ENCODE data around the gene ERVW-1.
"Not testable (repeated sequence)": the region's sequence is repeated elsewhere in the genome, so short reads cannot be mapped to it uniquely, and the experiment has no call there.

The ERVW-1 gene

DNA sequence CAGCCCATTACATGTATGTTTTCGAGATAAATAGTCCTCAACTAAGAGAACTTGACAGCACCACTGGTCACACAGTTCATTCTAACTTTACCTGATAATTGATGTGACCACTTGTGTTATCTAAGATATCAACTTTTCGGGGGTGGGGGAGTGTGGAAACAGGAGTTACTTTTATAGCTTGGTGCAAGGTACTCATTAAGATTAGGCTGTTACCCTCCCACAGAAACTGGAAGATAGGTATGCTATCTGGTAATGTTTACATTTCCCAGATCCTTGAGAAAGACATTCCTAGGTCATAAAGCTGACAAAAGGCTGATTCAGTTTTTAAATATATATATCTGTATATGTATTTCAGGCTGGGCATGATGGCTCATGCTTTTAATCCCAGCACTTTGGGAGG lies 11.1 kb downstream of the ERVW-1 start:
- DNase-seq, result no peak

DNA sequence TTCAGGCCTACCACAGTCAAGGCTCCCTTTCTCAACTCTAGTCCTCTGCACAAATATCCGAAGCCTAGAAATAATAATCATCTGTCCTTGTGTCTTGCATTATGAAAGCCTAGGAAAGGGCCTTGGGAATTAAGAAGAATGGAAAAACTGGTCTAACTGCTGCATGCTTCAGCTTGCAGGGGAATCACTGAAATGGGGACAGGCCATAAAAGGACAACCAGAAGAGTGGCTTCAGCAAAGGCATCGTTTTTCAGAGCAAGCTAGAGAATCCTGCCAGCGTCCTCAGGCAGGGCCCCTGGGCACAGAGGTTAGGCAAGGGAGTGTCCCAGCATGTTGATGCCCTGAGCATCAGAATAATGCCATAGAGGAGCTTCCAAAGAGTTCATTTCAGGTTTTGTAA lies 13.2 kb downstream of the ERVW-1 start:
- DNase-seq, result no peak

- DNase-seq, result no peak
Observed at GRCh38 chr7:92462560-92462959, 15.2 kb downstream of the ERVW-1 start.

GRCh38 chr7:92461027-92462003 lies 16.4 kb downstream of the ERVW-1 start:
- DNase-seq, result no peak

- no peak for DNase-seq
Observed at GRCh38 chr7:92460510-92460909, 17.2 kb downstream of the ERVW-1 start.

DNA sequence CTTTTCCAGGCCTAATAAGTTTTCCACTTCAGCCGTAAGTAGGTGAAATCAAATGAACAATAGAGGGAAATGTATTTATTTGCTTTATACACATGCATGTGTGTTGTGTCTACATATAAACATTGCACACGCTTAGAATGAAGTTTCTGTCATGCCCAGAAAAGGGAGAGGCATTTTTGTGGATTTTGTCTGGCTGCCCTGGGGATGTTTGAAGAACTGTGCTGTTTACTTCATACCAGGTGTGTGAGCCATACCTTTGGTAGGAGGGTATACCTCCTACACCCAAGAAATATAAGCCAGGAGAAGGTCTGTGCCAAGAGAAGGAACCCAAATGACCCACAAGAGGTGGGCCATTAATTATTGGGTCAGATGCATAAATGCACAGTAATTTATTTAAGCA lies 17.6 kb downstream of the ERVW-1 start:
- DNase-seq, result no peak

GRCh38 chr7:92456236-92456635 lies 21.5 kb downstream of the ERVW-1 start:
- no peak for DNase-seq

DNA sequence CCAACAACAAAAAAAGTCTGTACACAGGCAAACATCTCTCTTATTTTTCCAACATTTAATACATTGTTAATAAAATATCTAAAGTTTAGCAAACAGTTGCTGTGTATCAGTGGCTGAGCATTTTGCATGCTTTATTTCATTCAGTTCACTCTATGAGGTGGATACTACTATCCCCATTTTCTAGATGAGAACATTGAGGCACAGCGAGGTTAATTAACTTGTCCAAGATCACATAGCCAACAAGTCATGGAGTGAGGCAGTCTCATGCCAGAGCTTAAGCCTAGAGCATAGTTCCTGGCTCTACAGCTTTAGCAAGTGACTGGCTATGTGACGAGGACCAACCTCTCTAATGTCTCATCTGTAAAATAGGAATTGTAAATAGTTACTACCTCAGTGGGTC lies 26.1 kb downstream of the ERVW-1 start:
- no peak for DNase-seq

- peak; percentile 62 for DNase-seq
Observed at GRCh38 chr7:92448205-92448747, 29.5 kb downstream of the ERVW-1 start.

DNA sequence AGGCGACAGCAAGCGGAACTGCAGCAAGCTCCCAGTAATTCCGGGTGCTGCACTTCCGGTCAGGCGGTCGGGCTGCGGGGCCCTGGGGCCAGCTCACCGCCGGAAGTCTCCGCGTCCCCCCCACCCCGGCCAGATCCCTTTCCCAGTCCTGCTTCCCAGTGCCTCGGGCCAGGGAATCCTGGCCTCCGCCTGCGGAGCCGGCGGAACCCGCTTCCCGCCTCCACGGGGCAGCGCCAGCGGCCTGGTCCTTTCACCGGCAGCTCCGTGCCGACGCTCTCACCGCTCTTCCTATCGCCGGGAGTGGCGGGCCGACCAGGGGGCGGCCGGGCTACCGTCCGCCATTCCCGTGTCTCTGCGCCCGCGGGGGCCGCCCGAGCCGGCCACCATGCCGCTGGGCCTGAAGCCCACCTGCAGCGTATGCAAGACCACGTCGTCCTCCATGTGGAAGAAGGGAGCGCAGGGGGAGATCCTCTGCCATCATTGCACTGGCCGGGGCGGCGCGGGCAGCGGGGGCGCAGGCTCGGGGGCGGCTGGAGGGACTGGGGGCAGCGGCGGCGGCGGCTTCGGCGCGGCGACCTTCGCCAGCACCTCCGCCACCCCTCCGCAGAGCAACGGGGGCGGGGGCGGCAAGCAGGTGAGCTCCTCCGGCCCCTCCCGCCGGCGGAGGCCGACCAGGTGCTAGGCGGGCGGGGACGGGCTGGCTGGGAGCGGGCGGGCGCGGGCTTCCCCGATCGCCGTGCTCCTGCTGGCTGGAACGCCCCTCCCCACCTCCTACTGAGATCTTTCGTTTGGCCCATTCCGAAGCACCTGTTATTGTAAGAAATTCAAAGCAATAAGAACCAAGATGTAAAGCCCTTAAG lies 30.2 kb downstream of the ERVW-1 start, which contains the start of gene GATAD1:
GATAD1 (plus strand) TSS at position 138 of the 860 bp plus-strand sequence; CDS start at position 386, 248 bp downstream.
- DNase-seq, result peak; percentile 77

GRCh38 chr7:92446869-92447344 lies 30.8 kb downstream of the ERVW-1 start:
- no peak for DNase-seq

- not testable (repeated sequence) for DNase-seq
Observed at GRCh38 chr7:92442720-92443119, 35.0 kb downstream of the ERVW-1 start.

DNA sequence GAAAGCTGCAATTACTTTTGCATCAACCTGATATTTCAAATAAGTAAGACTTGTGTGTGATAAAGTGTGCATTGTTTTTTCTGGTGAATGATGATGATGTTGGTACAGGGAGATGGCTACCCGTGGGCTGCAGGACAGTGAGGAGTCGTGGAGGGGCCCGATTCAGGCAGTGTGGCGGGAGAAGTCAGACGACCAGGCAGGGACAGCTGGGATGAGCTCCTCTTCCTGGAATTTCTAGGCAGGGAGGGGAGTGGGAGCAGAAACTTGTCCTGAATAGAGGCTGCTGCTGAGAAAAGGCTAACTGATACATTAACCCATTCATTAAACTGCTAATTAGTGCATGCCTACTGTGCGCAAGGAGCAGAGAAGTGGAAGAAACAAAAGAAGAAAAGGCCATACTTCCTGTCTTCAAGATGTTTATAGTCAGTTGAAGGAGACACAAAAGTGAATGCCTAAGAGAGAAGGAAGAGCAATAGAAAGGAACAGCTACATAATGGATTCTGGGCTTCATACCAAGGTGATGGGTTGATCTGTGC lies 39.7 kb downstream of the ERVW-1 start:
- DNase-seq, result no peak

- no peak for DNase-seq
Observed at GRCh38 chr7:92436612-92437445, 40.9 kb downstream of the ERVW-1 start.

GRCh38 chr7:92435542-92435941 lies 42.2 kb downstream of the ERVW-1 start:
- no peak for DNase-seq

- no peak for DNase-seq
Observed at GRCh38 chr7:92433019-92433418, 44.7 kb downstream of the ERVW-1 start.

DNA sequence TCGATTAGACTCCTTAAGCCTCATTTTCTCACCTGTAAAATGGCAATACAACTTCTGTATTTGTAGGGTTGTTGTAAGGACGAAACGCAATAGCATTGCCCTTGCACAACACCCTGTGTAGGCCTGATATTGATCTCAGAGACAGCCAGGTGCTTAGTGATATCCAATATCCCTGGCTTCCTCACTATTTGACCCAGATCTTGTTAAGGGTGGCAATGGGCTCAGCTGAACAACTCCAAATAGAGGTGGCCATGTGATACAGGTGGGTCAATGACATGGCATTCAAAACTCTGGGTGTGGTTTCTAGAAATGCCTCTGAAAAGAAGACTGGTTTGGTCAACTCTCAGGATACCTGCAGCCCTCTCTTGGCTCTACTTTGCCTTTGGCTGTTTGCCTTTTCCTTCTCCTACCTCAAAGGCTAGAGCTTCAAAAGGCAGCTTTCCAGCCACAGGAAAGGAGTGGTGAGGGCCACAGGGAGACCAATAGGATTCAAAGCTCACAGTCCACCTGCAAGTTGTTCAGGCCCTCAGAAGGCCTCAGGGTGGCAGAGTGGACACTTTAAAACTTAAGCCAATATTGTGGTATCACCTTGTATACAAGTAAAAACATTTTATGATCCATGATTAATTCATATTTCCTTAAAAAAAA lies 45.3 kb downstream of the ERVW-1 start:
- no peak for DNase-seq

- no peak for DNase-seq
Observed at GRCh38 chr7:92427193-92427592, 50.6 kb downstream of the ERVW-1 start.

DNA sequence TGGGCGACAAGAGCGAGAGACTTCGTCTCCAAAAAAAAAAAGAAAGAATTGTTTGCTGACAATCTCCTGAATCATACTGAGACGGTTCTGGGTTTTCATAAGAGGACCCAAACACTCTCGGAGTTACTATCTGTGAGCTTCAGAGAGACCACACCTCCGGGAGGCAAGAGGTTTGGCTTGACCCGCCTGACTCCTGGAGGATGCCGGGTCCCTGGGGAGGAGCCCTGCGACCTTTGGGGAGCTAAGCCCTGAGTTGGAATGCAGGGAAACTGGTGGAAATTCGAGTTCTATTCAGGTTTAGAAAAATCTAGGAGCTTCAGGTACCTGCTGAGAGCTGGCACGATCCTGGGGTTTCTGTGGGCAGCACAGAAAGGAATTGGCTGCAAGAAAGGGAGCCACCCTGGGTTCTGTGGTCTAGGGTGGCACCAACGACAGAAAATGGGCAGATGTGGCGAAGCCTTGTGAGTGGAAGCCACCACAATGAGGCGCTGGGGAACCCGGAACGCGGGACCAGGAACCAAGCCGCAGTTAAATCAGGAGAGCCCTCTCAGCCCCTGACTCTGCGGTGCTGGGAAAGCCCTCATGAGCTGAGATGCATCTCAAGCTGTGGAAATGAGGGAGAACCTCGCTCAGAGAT lies 52.3 kb downstream of the ERVW-1 start:
- DNase-seq, result peak; percentile 28

DNA sequence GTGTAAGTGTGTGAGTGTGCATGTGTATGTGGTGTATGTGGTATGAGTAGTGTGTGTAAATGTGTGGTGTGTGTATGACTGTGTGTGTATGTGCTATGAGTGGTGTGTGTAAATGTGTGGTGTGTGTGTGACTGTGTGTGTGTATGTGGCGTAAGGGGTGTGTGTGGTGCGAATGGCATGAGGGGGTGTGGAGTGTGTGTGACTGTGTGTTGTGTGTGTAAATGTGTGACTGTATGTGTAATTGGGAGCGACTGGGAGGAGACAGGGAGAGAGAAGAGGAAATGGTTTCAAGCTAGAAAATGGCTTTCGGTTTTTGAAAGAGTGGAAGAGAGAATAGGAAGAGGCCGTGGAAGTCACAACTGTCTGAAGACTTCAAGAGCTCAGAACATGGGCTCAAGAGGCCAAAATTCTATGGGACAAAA lies 54.0 kb downstream of the ERVW-1 start:
- DNase-seq, result no peak

GRCh38 chr7:92422926-92423325 lies 54.8 kb downstream of the ERVW-1 start:
- DNase-seq, result no peak

Data from activated T-cell treated with anti-CD3 and anti-CD28 coated beads, Interleukin-2, amount 50 U/mL, for 1 hour (primary cell).